HepG2 (cell line): Measurements from ENCODE around the gene MSANTD1. TPM values are rescaled to one million over a fixed set of nuclear protein-coding genes. Genes with fewer than 3 reads are reported as not detected.

Source experiments
- DNMT1 ChIP-seq: sonication (generic); formaldehyde crosslinking; IDR thresholded peaks from 2 replicates; pipeline ENCODE4 v1.5.1; 2020; ENCODE audit warnings: mild to moderate bottlenecking, missing genetic modification reagents
- EZH2 ChIP-seq: conservative IDR thresholded peaks from 2 replicates; pipeline ENCODE4 v1.6.1; 2012; ENCODE audit warnings: mild to moderate bottlenecking, low read depth, low read length, moderate library complexity
- GATAD1 ChIP-seq: IDR thresholded peaks from 2 replicates; pipeline ENCODE4 v1.6.1; 2016; ENCODE audit warnings: missing genetic modification reagents, missing compliant biosample characterization
- HOXA9 ChIP-seq: sonication (generic); formaldehyde crosslinking; IDR thresholded peaks from 2 replicates; pipeline ENCODE4 v1.8.1; 2022; ENCODE audit warnings: missing genetic modification reagents, mild to moderate bottlenecking, moderate library complexity, borderline replicate concordance
- HOXD1 ChIP-seq: sonication (generic); formaldehyde crosslinking; IDR thresholded peaks from 2 replicates; pipeline ENCODE4 v1.5.0; 2020; ENCODE audit warnings: missing genetic modification reagents
- ZNF747 ChIP-seq: sonication (generic); formaldehyde crosslinking; IDR thresholded peaks from 2 replicates; pipeline ENCODE4 v1.8.1; 2023; ENCODE audit warnings: missing genetic modification reagents, mild to moderate bottlenecking, borderline replicate concordance
- ZNF749 ChIP-seq: sonication (generic); formaldehyde crosslinking; IDR thresholded peaks from 2 replicates; pipeline ENCODE4 v1.8.0; 2022; ENCODE audit warnings: mild to moderate bottlenecking, missing genetic modification reagents, moderate library complexity, borderline replicate concordance
- polyA plus RNA-seq, 8 experiments: library from polyadenylated mRNA; depleted of rRNA in 3 of 8; stranded (reverse) in 7 of 8; unstranded in 1 of 8; fragments of >200 nt; fragmentation: Illumina TruSeq in 4 of 8; extraction: Trizol in 4 of 8; gene quantifications; 2 replicates each; pipeline versions ENCODE4 v1.2.1 to v1.2.3, GENCODE V29; 2011 to 2016; ENCODE audit warnings: low read depth in 4 of 8, missing spikeins in 1 of 8, mixed read lengths in 1 of 8; ENCODE audit not compliant: insufficient read depth in 1 of 8
- total RNA-seq, 5 experiments: library from RNA; depleted of rRNA; stranded (reverse); fragments of >200 nt; fragmentation: Illumina TruSeq; extraction: Trizol; gene quantifications; 2 replicates each; pipeline ENCODE4 v1.2.3, GENCODE V29; 2016; ENCODE audit warnings: low read depth in 1 of 5
- TF ChIP-seq, protein P1 (sequence below): fragments of 450-650 bp; IDR thresholded peaks from 2 replicates; pipeline ENCODE4 v1.6.1; 2017; ENCODE audit warnings: mild to moderate bottlenecking
- TF ChIP-seq, protein P2 (sequence below): sonication (generic); formaldehyde crosslinking; IDR thresholded peaks from 2 replicates; pipeline ENCODE4 v1.4.0; 2020; ENCODE audit warnings: missing genetic modification reagents, mild to moderate bottlenecking, borderline replicate concordance
- TF ChIP-seq, protein P3 (sequence below): IDR thresholded peaks from 2 replicates; pipeline ENCODE4 v1.6.1; 2016; ENCODE audit warnings: low read depth
- TF ChIP-seq, protein P4 (sequence below): sonication (generic); formaldehyde crosslinking; IDR thresholded peaks from 2 replicates; pipeline ENCODE4 v1.4.0; 2020; ENCODE audit warnings: missing genetic modification reagents
- TF ChIP-seq, protein P5 (sequence below): sonication (generic); formaldehyde crosslinking; IDR thresholded peaks from 2 replicates; pipeline ENCODE4 v1.4.0; 2020; ENCODE audit warnings: missing genetic modification reagents
- TF ChIP-seq, protein P6 (sequence below): sonication (generic); formaldehyde crosslinking; IDR thresholded peaks from 2 replicates; pipeline ENCODE4 v1.8.1; 2022; ENCODE audit warnings: low read depth, mild to moderate bottlenecking, missing genetic modification reagents

The MSANTD1 gene
- total and polyA plus RNA-seq, 2 of the 13 experiments (the other 11 are each of a cell fraction or from before 2014, with no cell fraction given), result 0.22 to 0.40 TPM

DNA sequence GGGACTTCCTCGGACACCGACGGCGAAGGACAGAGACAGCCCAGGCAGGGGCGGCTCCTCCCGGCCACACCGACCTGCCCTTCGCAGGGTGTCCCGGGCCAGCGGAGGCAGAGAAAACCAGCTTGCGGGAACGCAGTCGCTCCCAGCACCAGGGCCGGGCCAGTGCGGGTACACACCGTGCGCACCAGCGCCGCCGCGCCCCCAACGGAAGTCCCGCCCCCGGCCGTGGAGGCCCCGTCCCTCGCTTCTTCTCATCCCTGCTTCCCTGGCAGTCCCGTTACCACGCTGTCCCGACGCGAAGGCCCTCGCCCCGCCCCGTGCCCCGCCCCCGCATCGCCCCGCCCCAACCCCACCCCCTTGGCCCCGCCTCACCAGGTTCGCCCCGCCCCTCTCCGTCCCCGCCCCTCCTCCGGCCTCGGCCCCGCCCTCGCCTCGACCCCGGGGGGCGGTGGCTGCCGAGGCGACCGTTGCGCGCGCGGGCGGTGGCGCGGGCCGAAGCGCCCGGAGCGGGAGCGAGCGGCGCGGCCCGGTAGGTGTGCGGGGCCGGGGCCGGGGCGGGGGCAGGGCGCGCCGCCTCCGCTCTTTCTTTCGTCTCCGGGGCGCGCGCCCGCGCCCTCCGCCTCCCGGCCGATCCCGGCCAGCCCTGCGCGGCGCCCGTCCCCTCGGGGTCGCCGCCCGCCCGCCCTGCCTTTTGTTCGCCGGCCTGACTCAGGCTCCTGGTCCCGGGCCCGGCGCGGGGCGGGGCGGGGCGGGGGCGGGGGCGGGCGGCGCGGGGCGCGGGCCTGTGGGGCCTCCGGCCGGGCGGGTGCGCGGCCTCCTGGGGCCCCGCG lies 43.8 kb downstream of the MSANTD1 start, which contains the start of gene RGS12 (continued):
- TF ChIP-seq, protein P1, sequence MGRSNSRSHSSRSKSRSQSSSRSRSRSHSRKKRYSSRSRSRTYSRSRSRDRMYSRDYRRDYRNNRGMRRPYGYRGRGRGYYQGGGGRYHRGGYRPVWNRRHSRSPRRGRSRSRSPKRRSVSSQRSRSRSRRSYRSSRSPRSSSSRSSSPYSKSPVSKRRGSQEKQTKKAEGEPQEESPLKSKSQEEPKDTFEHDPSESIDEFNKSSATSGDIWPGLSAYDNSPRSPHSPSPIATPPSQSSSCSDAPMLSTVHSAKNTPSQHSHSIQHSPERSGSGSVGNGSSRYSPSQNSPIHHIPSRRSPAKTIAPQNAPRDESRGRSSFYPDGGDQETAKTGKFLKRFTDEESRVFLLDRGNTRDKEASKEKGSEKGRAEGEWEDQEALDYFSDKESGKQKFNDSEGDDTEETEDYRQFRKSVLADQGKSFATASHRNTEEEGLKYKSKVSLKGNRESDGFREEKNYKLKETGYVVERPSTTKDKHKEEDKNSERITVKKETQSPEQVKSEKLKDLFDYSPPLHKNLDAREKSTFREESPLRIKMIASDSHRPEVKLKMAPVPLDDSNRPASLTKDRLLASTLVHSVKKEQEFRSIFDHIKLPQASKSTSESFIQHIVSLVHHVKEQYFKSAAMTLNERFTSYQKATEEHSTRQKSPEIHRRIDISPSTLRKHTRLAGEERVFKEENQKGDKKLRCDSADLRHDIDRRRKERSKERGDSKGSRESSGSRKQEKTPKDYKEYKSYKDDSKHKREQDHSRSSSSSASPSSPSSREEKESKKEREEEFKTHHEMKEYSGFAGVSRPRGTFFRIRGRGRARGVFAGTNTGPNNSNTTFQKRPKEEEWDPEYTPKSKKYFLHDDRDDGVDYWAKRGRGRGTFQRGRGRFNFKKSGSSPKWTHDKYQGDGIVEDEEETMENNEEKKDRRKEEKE, result no peak
- TF ChIP-seq HOXD1 (CRISPR knock-in tag) (no peak), DNMT1 (CRISPR knock-in tag) (no peak), HOXA9 (CRISPR knock-in tag) (no peak), EZH2 (no peak), GATAD1 (peak; percentile 68), ZNF747 (CRISPR knock-in tag) (no peak), ZNF749 (CRISPR knock-in tag) (0 out of 2 replicates have a peak, but pooled peaks have one; percentile 56)
- TF ChIP-seq, protein P2, sequence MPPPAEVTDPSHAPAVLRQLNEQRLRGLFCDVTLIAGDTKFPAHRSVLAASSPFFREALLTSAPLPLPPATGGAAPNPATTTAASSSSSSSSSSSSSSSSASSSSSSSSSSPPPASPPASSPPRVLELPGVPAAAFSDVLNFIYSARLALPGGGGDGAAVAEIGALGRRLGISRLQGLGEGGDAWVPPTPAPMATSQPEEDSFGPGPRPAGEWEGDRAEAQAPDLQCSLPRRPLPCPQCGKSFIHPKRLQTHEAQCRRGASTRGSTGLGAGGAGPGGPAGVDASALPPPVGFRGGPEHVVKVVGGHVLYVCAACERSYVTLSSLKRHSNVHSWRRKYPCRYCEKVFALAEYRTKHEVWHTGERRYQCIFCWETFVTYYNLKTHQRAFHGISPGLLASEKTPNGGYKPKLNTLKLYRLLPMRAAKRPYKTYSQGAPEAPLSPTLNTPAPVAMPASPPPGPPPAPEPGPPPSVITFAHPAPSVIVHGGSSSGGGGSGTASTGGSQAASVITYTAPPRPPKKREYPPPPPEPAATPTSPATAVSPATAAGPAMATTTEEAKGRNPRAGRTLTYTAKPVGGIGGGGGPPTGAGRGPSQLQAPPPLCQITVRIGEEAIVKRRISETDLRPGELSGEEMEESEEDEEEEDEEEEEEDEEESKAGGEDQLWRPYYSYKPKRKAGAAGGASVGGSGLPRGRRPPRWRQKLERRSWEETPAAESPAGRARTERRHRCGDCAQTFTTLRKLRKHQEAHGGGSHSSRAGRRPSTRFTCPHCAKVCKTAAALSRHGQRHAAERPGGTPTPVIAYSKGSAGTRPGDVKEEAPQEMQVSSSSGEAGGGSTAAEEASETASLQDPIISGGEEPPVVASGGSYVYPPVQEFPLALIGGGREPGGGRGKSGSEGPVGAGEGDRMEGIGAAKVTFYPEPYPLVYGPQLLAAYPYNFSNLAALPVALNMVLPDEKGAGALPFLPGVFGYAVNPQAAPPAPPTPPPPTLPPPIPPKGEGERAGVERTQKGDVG (CRISPR knock-in tag), result peak; percentile 57; the same call in 1 of the 2 replicates
- TF ChIP-seq, protein P3, sequence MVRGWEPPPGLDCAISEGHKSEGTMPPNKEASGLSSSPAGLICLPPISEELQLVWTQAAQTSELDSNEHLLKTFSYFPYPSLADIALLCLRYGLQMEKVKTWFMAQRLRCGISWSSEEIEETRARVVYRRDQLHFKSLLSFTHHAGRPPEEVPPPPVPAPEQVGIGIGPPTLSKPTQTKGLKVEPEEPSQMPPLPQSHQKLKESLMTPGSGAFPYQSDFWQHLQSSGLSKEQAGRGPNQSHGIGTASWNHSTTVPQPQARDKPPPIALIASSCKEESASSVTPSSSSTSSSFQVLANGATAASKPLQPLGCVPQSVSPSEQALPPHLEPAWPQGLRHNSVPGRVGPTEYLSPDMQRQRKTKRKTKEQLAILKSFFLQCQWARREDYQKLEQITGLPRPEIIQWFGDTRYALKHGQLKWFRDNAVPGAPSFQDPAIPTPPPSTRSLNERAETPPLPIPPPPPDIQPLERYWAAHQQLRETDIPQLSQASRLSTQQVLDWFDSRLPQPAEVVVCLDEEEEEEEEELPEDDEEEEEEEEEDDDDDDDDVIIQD, result no peak
- TF ChIP-seq, protein P4, sequence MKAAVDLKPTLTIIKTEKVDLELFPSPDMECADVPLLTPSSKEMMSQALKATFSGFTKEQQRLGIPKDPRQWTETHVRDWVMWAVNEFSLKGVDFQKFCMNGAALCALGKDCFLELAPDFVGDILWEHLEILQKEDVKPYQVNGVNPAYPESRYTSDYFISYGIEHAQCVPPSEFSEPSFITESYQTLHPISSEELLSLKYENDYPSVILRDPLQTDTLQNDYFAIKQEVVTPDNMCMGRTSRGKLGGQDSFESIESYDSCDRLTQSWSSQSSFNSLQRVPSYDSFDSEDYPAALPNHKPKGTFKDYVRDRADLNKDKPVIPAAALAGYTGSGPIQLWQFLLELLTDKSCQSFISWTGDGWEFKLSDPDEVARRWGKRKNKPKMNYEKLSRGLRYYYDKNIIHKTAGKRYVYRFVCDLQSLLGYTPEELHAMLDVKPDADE (CRISPR knock-in tag), result no peak
- TF ChIP-seq, protein P5, sequence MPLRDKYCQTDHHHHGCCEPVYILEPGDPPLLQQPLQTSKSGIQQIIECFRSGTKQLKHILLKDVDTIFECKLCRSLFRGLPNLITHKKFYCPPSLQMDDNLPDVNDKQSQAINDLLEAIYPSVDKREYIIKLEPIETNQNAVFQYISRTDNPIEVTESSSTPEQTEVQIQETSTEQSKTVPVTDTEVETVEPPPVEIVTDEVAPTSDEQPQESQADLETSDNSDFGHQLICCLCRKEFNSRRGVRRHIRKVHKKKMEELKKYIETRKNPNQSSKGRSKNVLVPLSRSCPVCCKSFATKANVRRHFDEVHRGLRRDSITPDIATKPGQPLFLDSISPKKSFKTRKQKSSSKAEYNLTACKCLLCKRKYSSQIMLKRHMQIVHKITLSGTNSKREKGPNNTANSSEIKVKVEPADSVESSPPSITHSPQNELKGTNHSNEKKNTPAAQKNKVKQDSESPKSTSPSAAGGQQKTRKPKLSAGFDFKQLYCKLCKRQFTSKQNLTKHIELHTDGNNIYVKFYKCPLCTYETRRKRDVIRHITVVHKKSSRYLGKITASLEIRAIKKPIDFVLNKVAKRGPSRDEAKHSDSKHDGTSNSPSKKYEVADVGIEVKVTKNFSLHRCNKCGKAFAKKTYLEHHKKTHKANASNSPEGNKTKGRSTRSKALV (CRISPR knock-in tag), result peak; percentile 79
- TF ChIP-seq, protein P6, sequence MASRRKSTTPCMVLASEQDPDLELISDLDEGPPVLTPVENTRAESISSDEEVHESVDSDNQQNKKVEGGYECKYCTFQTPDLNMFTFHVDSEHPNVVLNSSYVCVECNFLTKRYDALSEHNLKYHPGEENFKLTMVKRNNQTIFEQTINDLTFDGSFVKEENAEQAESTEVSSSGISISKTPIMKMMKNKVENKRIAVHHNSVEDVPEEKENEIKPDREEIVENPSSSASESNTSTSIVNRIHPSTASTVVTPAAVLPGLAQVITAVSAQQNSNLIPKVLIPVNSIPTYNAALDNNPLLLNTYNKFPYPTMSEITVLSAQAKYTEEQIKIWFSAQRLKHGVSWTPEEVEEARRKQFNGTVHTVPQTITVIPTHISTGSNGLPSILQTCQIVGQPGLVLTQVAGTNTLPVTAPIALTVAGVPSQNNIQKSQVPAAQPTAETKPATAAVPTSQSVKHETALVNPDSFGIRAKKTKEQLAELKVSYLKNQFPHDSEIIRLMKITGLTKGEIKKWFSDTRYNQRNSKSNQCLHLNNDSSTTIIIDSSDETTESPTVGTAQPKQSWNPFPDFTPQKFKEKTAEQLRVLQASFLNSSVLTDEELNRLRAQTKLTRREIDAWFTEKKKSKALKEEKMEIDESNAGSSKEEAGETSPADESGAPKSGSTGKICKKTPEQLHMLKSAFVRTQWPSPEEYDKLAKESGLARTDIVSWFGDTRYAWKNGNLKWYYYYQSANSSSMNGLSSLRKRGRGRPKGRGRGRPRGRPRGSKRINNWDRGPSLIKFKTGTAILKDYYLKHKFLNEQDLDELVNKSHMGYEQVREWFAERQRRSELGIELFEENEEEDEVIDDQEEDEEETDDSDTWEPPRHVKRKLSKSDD (CRISPR knock-in tag), result no peak
